Upper lobe of left lung (tissue), 6 donors: ENCODE results near the gene SLC38A9. TPM values are rescaled to one million over a fixed set of nuclear protein-coding genes. Genes with fewer than 3 reads are reported as not detected.

ENCODE experiments used
- ATAC-seq, 2 donors: fragments of 200-7000 bp; cut with Tn5 transposase; one replicate each; pipeline ENCODE4 v1.9.1; 2022; ENCODE audit warnings: mild to moderate bottlenecking in 2 of 2, moderate library complexity in 2 of 2; ENCODE audit not compliant: low FRiP score in 2 of 2
- DNase-seq, 2 donors: peaks; one replicate each; pipeline ENCODE4 v3.0.0-alpha.2; 2019 to 2020
- H3K27ac ChIP-seq, 4 donors: fragments of 200-600 bp; sonication (generic); one replicate each; pipeline ENCODE4 v1.5.1; 2016 to 2019
- H3K27me3 ChIP-seq, 4 donors: fragments of 200-600 bp; sonication (generic); one replicate each; pipeline ENCODE4 v1.5.1; 2017 to 2019
- H3K36me3 ChIP-seq, 4 donors: fragments of 200-600 bp; sonication (generic); one replicate each; pipeline ENCODE4 v1.5.1; 2016 to 2019
- H3K4me1 ChIP-seq, 4 donors: fragments of 200-600 bp; sonication (generic); one replicate each; pipeline ENCODE4 v1.5.1; 2018 to 2019
- H3K4me3 ChIP-seq, 4 donors: fragments of 200-600 bp; sonication (generic); one replicate each; pipeline ENCODE4 v1.5.1; 2017 to 2019; ENCODE audit warnings: mild to moderate bottlenecking in 2 of 4, moderate library complexity in 1 of 4
- H3K9me3 ChIP-seq, 4 donors: fragments of 200-600 bp; sonication (generic); one replicate each; pipeline ENCODE4 v1.5.1; 2018 to 2019
- CTCF ChIP-seq, 6 experiments: fragments of 450-650 bp in 4 of 6; fragments of 200-600 bp in 2 of 6; sonication (generic) in 2 of 6; IDR thresholded peaks; one replicate each; pipeline ENCODE4 v1.5.1; 2016 to 2019; ENCODE audit warnings: antibody characterized with exemption in 6 of 6
- EP300 ChIP-seq, 4 donors: sonication (generic); formaldehyde crosslinking; IDR thresholded peaks; one replicate each; pipeline ENCODE4 v1.5.1; 2017; ENCODE audit warnings: antibody characterized with exemption in 4 of 4, control low read depth in 2 of 4
- POLR2A ChIP-seq, 4 donors: fragments of 450-650 bp; IDR thresholded peaks; one replicate each; pipeline ENCODE4 v1.5.1; 2016 to 2017; ENCODE audit warnings: antibody characterized with exemption in 4 of 4, mild to moderate bottlenecking in 2 of 4
- POLR2AphosphoS5 ChIP-seq, 2 donors: sonication (generic); formaldehyde crosslinking; IDR thresholded peaks; one replicate each; pipeline ENCODE4 v1.5.1; 2017; ENCODE audit warnings: antibody characterized with exemption in 2 of 2
- WGBS, 2 donors: methylation state at CpG; one replicate each; pipeline ENCODE4 v1.1.5; 2017 to 2018; 5-methylcytosine and 5-hydroxymethylcytosine counted together
- total RNA-seq, 6 donors: library from RNA; depleted of rRNA in 4 of 6; stranded (reverse); fragments of >200 nt in 4 of 6; gene quantifications; one replicate each; pipeline versions ENCODE4 v1.1.0 to v1.2.1, GENCODE V29; 2016 to 2021
- donor health status: DM: no; HTN: no; CAD: no; lungs with moderate emphysema.
- donor health status: DM: no; HTN: yes; CAD: no; lungs with severe emphysema.

Gene SLC38A9
- total RNA-seq, 6 donors from 2014 or later, result 14.4 to 41.9 (median 19.9) TPM

GRCh38 chr5:55583578-55583977 is 128.5 kb downstream of the SLC38A9 start:
- TF ChIP-seq POLR2A (IDR thresholded peaks at IDR 0.05) (no peak), EP300 (IDR thresholded peaks at IDR 0.05) (no peak), POLR2AphosphoS5 (IDR thresholded peaks at IDR 0.05) (no peak), CTCF (IDR thresholded peaks at IDR 0.05) (no peak)
- no peak for DNase-seq
- H3K27ac ChIP-seq, result no peak overlapping the region
- ATAC-seq, result no peak
- no peaks in the 10 kb centered on the region for H3K27me3 ChIP-seq
- 87 to 97% methylated on average over 9 of the region's 9 CpGs for WGBS, 2 donors
- no peaks in the 10 kb centered on the region for H3K9me3 ChIP-seq
- peaks cover 0 to 3% (median 0%) of the 10 kb centered on the region in 4 donors for H3K4me1 ChIP-seq
- no peak overlapping the region for H3K4me3 ChIP-seq
- no peaks in the 10 kb centered on the region for H3K36me3 ChIP-seq

GRCh38 chr5:55582256-55582655 is 129.9 kb downstream of the SLC38A9 start:
- Histone ChIP-seq H3K27me3 (no peaks in the 10 kb centered on the region), H3K4me1 (peaks cover 0 to 10% (median 7%) of the 10 kb centered on the region in 4 donors), H3K27ac (peak overlapping the region in 1 of 4 donors; percentile 10), H3K9me3 (no peaks in the 10 kb centered on the region), H3K4me3 (no peak overlapping the region), H3K36me3 (no peaks in the 10 kb centered on the region)
- 14 to 29% methylated on average over 2 of the region's 2 CpGs for WGBS, 2 donors
- no peak for ATAC-seq
- TF ChIP-seq EP300 (IDR thresholded peaks at IDR 0.05), result no peak
- no peak for TF ChIP-seq POLR2AphosphoS5 (IDR thresholded peaks at IDR 0.05)
- no peak for TF ChIP-seq POLR2A (IDR thresholded peaks at IDR 0.05)
- TF ChIP-seq CTCF (IDR thresholded peaks at IDR 0.05), result no peak
- DNase-seq, result no peak

- no peaks in the 10 kb centered on the region for H3K36me3 ChIP-seq
- no peak overlapping the region for H3K27ac ChIP-seq
- H3K4me1 ChIP-seq, result peaks cover 9 to 25% (median 15%) of the 10 kb centered on the region in 4 donors
- no peaks in the 10 kb centered on the region for H3K27me3 ChIP-seq
- DNase-seq (no peak), ATAC-seq (no peak)
- no peaks in the 10 kb centered on the region for H3K9me3 ChIP-seq
- TF ChIP-seq POLR2AphosphoS5 (IDR thresholded peaks at IDR 0.05) (no peak), EP300 (IDR thresholded peaks at IDR 0.05) (no peak), POLR2A (IDR thresholded peaks at IDR 0.05) (no peak), CTCF (IDR thresholded peaks at IDR 0.05) (no peak)
- WGBS, 2 donors, result 91 to 95% methylated on average over 6 of the region's 6 CpGs
- H3K4me3 ChIP-seq, result no peak overlapping the region
Observed at GRCh38 chr5:55580042-55580441, 132.1 kb downstream of the SLC38A9 start.

GRCh38 chr5:55578771-55579170 is 133.4 kb downstream of the SLC38A9 start:
- Histone ChIP-seq H3K4me1 (peaks cover 9 to 25% (median 15%) of the 10 kb centered on the region in 4 donors), H3K9me3 (no peaks in the 10 kb centered on the region), H3K36me3 (no peaks in the 10 kb centered on the region), H3K27ac (no peak overlapping the region), H3K4me3 (no peak overlapping the region), H3K27me3 (no peaks in the 10 kb centered on the region)
- no peak for TF ChIP-seq CTCF (IDR thresholded peaks at IDR 0.05)
- no peak for TF ChIP-seq POLR2A (IDR thresholded peaks at IDR 0.05)
- no peak for TF ChIP-seq POLR2AphosphoS5 (IDR thresholded peaks at IDR 0.05)
- TF ChIP-seq EP300 (IDR thresholded peaks at IDR 0.05), result no peak
- no peak for DNase-seq
- peak in 1 of 2 donors; percentile 57 for ATAC-seq

- H3K4me1 ChIP-seq, result peaks cover 9 to 25% (median 15%) of the 10 kb centered on the region in 4 donors
- no peak for DNase-seq
- H3K9me3 ChIP-seq, result no peaks in the 10 kb centered on the region
- 60 to 71% methylated on average over 6 of the region's 6 CpGs for WGBS, 2 donors
- no peaks in the 10 kb centered on the region for H3K27me3 ChIP-seq
- H3K36me3 ChIP-seq, result no peaks in the 10 kb centered on the region
- peak in 1 of 2 donors; percentile 68 for ATAC-seq
- H3K4me3 ChIP-seq, result no peak overlapping the region
- peak overlapping the region in 3 of 4 donors; percentile 18 to 63 (median 43) for H3K27ac ChIP-seq
- no peak for TF ChIP-seq POLR2A (IDR thresholded peaks at IDR 0.05)
- no peak for TF ChIP-seq POLR2AphosphoS5 (IDR thresholded peaks at IDR 0.05)
- TF ChIP-seq EP300 (IDR thresholded peaks at IDR 0.05), result no peak
- TF ChIP-seq CTCF (IDR thresholded peaks at IDR 0.05), result no peak
Observed at GRCh38 chr5:55577353-55578060, 134.6 kb downstream of the SLC38A9 start.
